ENCODE results near the gene SLC25A44. TPM values are rescaled to one million over a fixed set of nuclear protein-coding genes. Genes with fewer than 3 reads are reported as not detected.

Gene SLC25A44
- total RNA-seq, 4 donors from 2014 or later = 7.9 to 22.3 (median 13.1) TPM

- no peak for TF ChIP-seq CTCF (IDR thresholded peaks at IDR 0.05; ENCODE audit: low read depth)
Observed at GRCh38 chr1:156180471-156180870, 13.4 kb upstream of the SLC25A44 start.

- TF ChIP-seq CTCF (IDR thresholded peaks at IDR 0.05; ENCODE audit: low read depth) = no peak
Observed at GRCh38 chr1:156191292-156191964, 2.5 kb upstream of the SLC25A44 start.

GRCh38 chr1:156193208-156193487 lies 756 bp upstream of the SLC25A44 start:
- TF ChIP-seq CTCF (IDR thresholded peaks at IDR 0.05; ENCODE audit: low read depth) = no peak

GRCh38 chr1:156194300-156194652 lies 372 bp downstream of the SLC25A44 start:
- no peak for TF ChIP-seq CTCF (IDR thresholded peaks at IDR 0.05; ENCODE audit: low read depth)

- no peak for TF ChIP-seq CTCF (IDR thresholded peaks at IDR 0.05; ENCODE audit: low read depth)
Observed at GRCh38 chr1:156195853-156196252, 1.9 kb downstream of the SLC25A44 start.

GRCh38 chr1:156196445-156196844 lies 2.5 kb downstream of the SLC25A44 start:
- no peak for TF ChIP-seq CTCF (IDR thresholded peaks at IDR 0.05; ENCODE audit: low read depth)

GRCh38 chr1:156198831-156199349 lies 5.0 kb downstream of the SLC25A44 start:
- TF ChIP-seq CTCF (IDR thresholded peaks at IDR 0.05; ENCODE audit: low read depth) = no peak

All from subcutaneous adipose tissue (tissue), 4 donors.